Transverse colon (tissue), 3 donors: ENCODE results near the gene CYSTM1.

Experiments used
- CTCF ChIP-seq, 5 experiments: fragments of 200-600 bp in 3 of 5; fragments of 450-650 bp in 2 of 5; sonication (generic) in 3 of 5; IDR thresholded peaks; 1 replicate in 2 of 5; 2 replicates in 3 of 5; pipeline ENCODE4 v1.5.1; 2016 to 2017; ENCODE audit warnings: antibody characterized with exemption in 5 of 5, inconsistent platforms in 3 of 5, mild to moderate bottlenecking in 2 of 5, moderate library complexity in 1 of 5
- POLR2A ChIP-seq: fragments of 450-650 bp; IDR thresholded peaks from one replicate; pipeline ENCODE4 v1.6.1; 2016; ENCODE audit warnings: antibody characterized with exemption, mild to moderate bottlenecking, moderate library complexity

GRCh38 chr5:140228364-140228837 is 53.4 kb downstream of the CYSTM1 start:
- no peak for TF ChIP-seq CTCF (IDR thresholded peaks at IDR 0.05)
- peak; percentile 71 for TF ChIP-seq POLR2A
